Measurements from ENCODE around the gene SOCS1.

- TF ChIP-seq EZH2phosphoT487 (IDR thresholded peaks at IDR 0.05; ENCODE audit: insufficient read depth, low read depth) = no peak
- TF ChIP-seq EZH2 (IDR thresholded peaks at IDR 0.05; ENCODE audit: insufficient read depth, poor library complexity, severe bottlenecking) = no peak
Measured at GRCh38 chr16:11218604-11218962, 37.4 kb downstream of the SOCS1 start.
